ENCODE results near the gene IKZF4. TPM values are rescaled to one million over a fixed set of nuclear protein-coding genes. Genes with fewer than 3 reads are reported as not detected.
"Not testable (repeated sequence)": the region's sequence is repeated elsewhere in the genome, so short reads cannot be mapped to it uniquely, and the experiment has no call there.

The IKZF4 gene
- total RNA-seq, 1 experiment from 2014 or later = 1.9 TPM

- DNase-seq (ENCODE audit: low read depth) = no peak
Observed at GRCh38 chr12:56038022-56038655, 17.3 kb downstream of the IKZF4 start.

- DNase-seq (ENCODE audit: low read depth) = peak; percentile 11
Observed at GRCh38 chr12:56040151-56040550, 19.3 kb downstream of the IKZF4 start.

- DNase-seq (ENCODE audit: low read depth) = no peak
Observed at GRCh38 chr12:56040963-56041551, 20.2 kb downstream of the IKZF4 start.

- peak; percentile 98 for DNase-seq (ENCODE audit: low read depth)
Observed at GRCh38 chr12:56041552-56042429, 20.9 kb downstream of the IKZF4 start, which contains the start of gene RPS26. Gene RPS26 (plus strand): TSS chr12:56041918. CDS start chr12:56042167, 249 bp downstream.

GRCh38 chr12:56042430-56042813 lies 21.6 kb downstream of the IKZF4 start:
- not testable (repeated sequence) for DNase-seq (ENCODE audit: low read depth)

- DNase-seq (ENCODE audit: low read depth) = no peak
Observed at GRCh38 chr12:56042843-56043242, 22.0 kb downstream of the IKZF4 start.

- DNase-seq (ENCODE audit: low read depth) = peak; percentile 10
Observed at GRCh38 chr12:56046027-56046780, 25.4 kb downstream of the IKZF4 start.

DNA sequence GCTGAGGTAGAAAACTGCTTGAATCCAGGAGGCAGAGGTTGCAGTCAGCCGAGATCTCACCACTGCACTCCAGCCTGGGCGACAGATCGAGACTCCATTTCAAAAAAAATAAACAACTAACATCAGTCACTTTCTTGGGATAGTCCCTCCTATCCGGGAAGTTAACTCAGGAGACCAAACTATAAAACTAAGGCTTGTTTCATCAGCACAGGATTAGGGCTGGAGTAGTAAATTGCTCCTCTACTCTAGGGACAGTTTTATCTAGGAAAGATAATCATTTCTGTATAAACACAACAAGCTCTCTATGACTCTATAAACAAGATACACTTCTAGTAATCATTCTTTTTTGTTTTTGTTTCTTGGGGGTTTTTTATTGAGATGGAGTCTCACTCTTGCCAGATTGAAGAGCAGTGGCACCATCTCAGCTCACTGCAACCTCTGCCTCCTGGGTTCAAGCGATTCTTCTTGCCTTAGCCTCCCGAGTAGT lies 32.6 kb downstream of the IKZF4 start:
- DNase-seq (ENCODE audit: low read depth) = no peak

DNA sequence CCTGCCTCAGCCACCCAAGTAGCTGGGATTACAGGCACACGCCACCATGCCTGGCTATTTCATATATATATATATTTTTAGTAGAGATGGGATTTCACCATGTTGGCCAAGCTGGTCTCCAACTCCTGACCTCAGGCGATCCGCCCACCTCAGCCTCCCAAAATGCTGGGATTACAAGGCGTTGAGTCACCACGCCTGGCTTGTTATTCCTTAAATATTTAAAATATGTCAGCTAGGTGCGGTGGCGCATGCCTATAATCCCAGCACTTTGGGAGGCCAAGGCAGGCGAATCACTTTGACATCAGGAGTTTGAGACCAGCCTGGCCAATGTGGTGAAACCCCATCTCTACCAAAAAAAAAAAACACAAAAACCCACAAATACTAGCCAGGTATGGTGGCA lies 39.1 kb downstream of the IKZF4 start:
- peak; percentile 77 for DNase-seq (ENCODE audit: low read depth)

GRCh38 chr12:56061982-56062381 lies 41.1 kb downstream of the IKZF4 start:
- DNase-seq (ENCODE audit: low read depth) = peak; percentile 62

DNA sequence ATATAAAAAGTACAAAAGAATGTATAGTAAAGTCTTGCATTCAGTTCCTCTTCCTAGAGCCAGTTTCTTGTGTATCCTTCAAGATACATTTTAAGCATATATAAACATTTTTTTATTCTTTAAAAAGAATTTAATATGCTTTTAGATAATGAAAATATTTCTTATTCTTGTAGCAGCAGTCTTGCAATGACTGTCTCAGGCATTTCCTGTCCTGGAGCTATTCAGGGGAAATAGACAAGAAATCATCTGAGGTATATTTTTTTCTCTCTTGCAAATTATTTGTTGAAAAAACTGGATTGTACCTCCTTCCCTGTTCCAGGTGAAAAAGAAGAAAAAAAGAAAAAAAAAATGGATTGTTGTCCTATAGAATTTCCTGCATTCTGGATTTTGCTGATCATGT lies 42.2 kb downstream of the IKZF4 start:
- no peak for DNase-seq (ENCODE audit: low read depth)

GRCh38 chr12:56071648-56072047 lies 50.8 kb downstream of the IKZF4 start:
- peak; percentile 28 for DNase-seq (ENCODE audit: low read depth)

GRCh38 chr12:56074396-56074795 lies 53.6 kb downstream of the IKZF4 start:
- no peak for DNase-seq (ENCODE audit: low read depth)

DNA sequence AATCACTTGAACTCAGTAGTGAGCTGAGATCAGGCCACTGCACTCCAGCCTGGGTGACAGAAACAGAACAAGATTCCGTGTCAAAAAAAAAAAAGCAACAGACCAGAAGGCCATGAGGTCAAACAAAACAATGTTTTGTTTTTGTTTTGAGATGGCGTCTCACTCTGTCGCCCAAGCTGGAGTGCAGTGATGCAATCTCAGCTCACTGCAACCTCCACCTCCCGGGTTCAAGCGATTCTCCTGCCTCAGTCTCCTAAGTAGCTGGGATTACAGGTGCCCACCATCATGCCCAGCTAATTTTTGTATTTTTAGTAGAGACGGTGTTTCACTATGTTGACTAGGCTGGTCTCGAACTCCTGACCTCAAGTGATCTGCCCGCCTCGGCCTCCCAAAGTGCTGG lies 57.1 kb downstream of the IKZF4 start:
- not testable (repeated sequence) for DNase-seq (ENCODE audit: low read depth)

DNA sequence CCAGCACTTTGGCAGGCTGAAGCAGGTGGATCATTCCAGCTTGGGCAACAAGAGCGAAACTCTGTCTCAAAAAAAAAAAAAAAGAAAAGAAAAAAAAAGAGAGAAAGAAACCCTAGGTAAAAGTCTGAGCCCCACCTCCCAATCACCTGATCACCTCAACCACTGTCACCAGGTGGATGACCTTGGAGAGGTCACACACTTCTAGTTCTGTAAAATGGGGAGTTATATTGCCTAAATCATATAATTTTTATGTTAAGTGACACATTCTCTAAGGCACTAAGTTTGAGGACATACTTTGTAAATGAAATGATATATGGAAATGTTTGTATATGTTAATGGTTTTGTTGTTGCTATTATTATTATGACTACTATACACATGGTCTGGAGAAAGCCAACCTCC lies 57.6 kb downstream of the IKZF4 start:
- DNase-seq (ENCODE audit: low read depth) = no peak

DNA sequence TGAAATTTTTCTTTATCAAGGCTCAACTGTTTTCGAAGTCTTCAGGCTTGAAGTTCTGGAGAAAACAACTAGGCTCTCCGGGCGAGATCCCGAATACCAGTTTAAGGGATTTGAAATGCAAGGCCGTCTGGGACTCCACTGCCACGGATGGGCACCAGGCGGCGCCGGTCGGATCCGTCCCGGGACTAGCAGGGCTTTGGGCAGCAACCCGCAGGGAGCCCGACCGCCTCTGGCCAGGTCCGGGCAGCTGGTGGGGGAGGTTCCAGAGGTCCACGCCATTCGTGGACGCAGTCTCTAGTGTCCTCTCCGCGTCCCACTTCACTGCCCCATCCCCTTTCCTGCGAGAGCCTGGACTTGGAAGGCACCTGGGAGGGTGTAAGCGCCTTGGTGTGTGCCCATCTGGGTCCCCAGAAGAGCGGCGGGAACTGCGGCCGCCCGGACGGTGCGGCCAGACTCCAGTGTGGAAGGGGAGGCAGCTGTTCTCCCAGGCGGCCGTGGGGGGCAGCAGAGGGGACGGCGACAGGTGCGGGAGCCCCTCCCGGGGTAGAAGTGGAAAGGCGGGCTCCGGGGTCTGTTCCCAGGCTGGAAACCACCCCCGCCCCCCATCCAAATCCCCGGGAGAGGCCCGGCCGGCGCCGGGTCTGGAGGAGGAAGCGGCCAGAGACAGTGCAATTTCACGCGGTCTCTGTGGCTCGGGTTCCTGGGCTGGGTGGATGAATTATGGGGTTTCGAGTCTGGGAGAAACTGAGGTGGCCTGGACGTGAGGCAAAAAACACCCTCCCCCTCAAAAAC lies 58.3 kb downstream of the IKZF4 start:
- DNase-seq (ENCODE audit: low read depth) = peak; percentile 86

- peak; percentile 89 for DNase-seq (ENCODE audit: low read depth)
Observed at GRCh38 chr12:56079723-56080555, 59.1 kb downstream of the IKZF4 start, which contains the start of gene ERBB3. Gene ERBB3 (plus strand): TSS chr12:56080165. CDS start chr12:56080301, 136 bp downstream.

DNA sequence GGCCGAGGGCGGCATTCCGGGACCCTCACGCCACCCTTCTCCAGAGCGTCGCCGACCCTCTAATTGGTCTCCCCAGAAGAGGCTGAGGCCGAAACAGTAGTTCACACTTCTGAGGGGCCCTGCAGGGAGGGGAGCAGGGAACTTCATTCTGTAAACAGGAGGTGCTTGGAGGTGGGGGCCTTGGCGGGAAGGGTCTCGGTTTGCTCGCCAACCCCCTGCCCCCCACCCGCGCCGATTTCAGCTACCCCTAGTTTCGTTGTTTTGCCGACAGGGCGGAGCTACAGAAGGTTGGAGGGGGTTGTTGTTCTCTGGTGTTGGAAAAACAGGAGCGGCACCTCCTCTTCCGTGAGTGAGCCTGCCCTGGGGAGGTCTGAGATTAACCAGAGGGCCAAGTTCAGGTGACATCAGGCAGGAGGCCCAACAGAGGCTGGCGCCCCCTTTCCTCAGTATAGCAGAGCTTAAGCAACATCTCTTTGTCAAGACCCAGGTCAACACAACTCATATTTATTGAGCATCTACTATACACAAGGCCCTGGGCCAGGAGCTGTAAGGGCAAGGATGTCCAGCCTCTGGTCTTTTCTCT lies 59.8 kb downstream of the IKZF4 start:
- DNase-seq (ENCODE audit: low read depth) = no peak
